Measurements from ENCODE around the gene KHDC1.
"Not testable (repeated sequence)": the region's sequence is repeated elsewhere in the genome, so short reads cannot be mapped to it uniquely, and the experiment has no call there.

Gene KHDC1

GRCh38 chr6:73262671-73263569, at the start of gene KHDC1:
Gene KHDC1 (minus strand): TSS chr6:73263196. CDS start chr6:73242517, 20,679 bp downstream.
- DNase-seq (ENCODE audit: low read depth) = peak; percentile 76

GRCh38 chr6:73310503-73310845, 47.5 kb upstream of the KHDC1 start:
- DNase-seq (ENCODE audit: low read depth) = not testable (repeated sequence)

GRCh38 chr6:73309785-73310502, 46.9 kb upstream of the KHDC1 start:
- DNase-seq (ENCODE audit: low read depth) = peak; percentile 80

- DNase-seq (ENCODE audit: low read depth) = no peak
Observed at GRCh38 chr6:73309535-73309784, 46.5 kb upstream of the KHDC1 start.

- peak; percentile 50 for DNase-seq (ENCODE audit: low read depth)
Observed at GRCh38 chr6:73308712-73309534, 45.9 kb upstream of the KHDC1 start.

- DNase-seq (ENCODE audit: low read depth) = not testable (repeated sequence)
Observed at GRCh38 chr6:73303773-73304172, 40.8 kb upstream of the KHDC1 start.

- DNase-seq (ENCODE audit: low read depth) = no peak
Observed at GRCh38 chr6:73302339-73302738, 39.3 kb upstream of the KHDC1 start.

GRCh38 chr6:73299151-73299971, 36.4 kb upstream of the KHDC1 start:
- no peak for DNase-seq (ENCODE audit: low read depth)

- DNase-seq (ENCODE audit: low read depth) = no peak
Observed at GRCh38 chr6:73293331-73293730, 30.3 kb upstream of the KHDC1 start.

- DNase-seq (ENCODE audit: low read depth) = peak; percentile 69
Observed at GRCh38 chr6:73290435-73290834, 27.4 kb upstream of the KHDC1 start.

GRCh38 chr6:73286752-73287151, 23.8 kb upstream of the KHDC1 start:
- DNase-seq (ENCODE audit: low read depth) = no peak

GRCh38 chr6:73285674-73286283, 22.8 kb upstream of the KHDC1 start:
- DNase-seq (ENCODE audit: low read depth) = peak; percentile 76

- DNase-seq (ENCODE audit: low read depth) = no peak
Observed at GRCh38 chr6:73282871-73283270, 19.9 kb upstream of the KHDC1 start.

GRCh38 chr6:73281684-73282083, 18.7 kb upstream of the KHDC1 start:
- DNase-seq (ENCODE audit: low read depth) = not testable (repeated sequence)

- DNase-seq (ENCODE audit: low read depth) = not testable (repeated sequence)
Observed at GRCh38 chr6:73269296-73269695, 6.3 kb upstream of the KHDC1 start.

- not testable (repeated sequence) for DNase-seq (ENCODE audit: low read depth)
Observed at GRCh38 chr6:73268896-73269295, 5.9 kb upstream of the KHDC1 start.

- DNase-seq (ENCODE audit: low read depth) = peak; percentile 19
Observed at GRCh38 chr6:73264446-73264845, 1.4 kb upstream of the KHDC1 start.

- DNase-seq (ENCODE audit: low read depth) = peak; percentile 17
Observed at GRCh38 chr6:73263570-73263909, 544 bp upstream of the KHDC1 start.

- no peak for DNase-seq (ENCODE audit: low read depth)
Observed at GRCh38 chr6:73258721-73259120, 4.3 kb downstream of the KHDC1 start.

- DNase-seq (ENCODE audit: low read depth) = not testable (repeated sequence)
Observed at GRCh38 chr6:73254323-73254722, 8.7 kb downstream of the KHDC1 start.

- DNase-seq (ENCODE audit: low read depth) = no peak
Observed at GRCh38 chr6:73252703-73253102, 10.3 kb downstream of the KHDC1 start.

Data from ELR (cell line).